ENCODE results near the gene SNAP91. TPM values are rescaled to one million over a fixed set of nuclear protein-coding genes. Genes with fewer than 3 reads are reported as not detected.

SNAP91 gene
- total and polyA plus RNA-seq, 9 of the 15 experiments (the other 6 are each of a cell fraction or from before 2014, with no cell fraction given): not detected

DNA sequence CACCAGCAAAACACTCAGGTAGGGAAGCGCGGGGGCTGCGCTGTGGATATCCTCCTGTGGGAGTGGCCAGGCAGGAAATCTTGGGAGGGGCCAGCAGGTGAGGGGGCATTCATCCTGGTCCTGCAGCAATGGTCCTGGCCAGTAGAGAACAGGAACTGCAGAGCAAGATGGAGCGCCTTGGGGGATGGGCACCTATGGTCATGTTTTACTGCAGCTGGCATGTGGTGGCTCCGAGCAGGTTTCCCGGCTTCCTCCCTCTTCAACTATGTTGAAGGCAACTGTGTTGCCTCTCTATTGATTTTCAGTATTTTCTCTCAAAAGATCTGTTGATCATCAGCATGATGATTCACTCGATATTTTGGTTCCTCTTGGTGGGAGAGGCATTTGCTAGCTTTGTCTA, 70.9 kb downstream of the SNAP91 start (continued):
- TF ChIP-seq MCM2 (IDR thresholded peaks at IDR 0.05; ENCODE audit: low read depth): no peak
- TF ChIP-seq ZC3H11A (IDR thresholded peaks at IDR 0.05; ENCODE audit: low read depth, low read length): no peak
- TF ChIP-seq, protein P1, sequence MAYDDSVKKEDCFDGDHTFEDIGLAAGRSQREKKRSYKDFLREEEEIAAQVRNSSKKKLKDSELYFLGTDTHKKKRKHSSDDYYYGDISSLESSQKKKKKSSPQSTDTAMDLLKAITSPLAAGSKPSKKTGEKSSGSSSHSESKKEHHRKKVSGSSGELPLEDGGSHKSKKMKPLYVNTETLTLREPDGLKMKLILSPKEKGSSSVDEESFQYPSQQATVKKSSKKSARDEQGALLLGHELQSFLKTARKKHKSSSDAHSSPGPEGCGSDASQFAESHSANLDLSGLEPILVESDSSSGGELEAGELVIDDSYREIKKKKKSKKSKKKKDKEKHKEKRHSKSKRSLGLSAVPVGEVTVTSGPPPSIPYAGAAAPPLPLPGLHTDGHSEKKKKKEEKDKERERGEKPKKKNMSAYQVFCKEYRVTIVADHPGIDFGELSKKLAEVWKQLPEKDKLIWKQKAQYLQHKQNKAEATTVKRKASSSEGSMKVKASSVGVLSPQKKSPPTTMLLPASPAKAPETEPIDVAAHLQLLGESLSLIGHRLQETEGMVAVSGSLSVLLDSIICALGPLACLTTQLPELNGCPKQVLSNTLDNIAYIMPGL (CRISPR knock-in tag; IDR thresholded peaks at IDR 0.05): no peak

DNA sequence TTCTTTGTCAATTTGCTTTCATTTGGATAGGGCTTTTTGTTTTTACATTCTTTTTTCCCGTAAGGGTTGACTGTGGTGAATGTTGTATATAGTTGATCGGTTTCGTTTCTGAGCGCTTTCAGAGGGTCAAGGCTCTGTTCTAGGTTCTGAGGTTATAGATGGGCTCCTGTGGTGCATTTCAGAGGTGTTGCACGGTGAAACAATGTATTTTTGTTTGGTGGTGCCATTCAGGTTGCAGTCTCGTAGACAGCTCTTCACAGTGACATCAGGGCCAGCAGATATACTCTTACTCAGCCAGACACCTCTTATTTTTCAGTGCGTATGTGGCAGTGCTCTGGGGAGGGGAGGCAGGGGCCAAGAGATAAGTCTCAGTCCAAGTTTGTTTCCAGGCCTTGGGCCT, 72.1 kb downstream of the SNAP91 start:
- ATAC-seq: no peak
- Histone ChIP-seq H3K9me1 (ENCODE audit: control insufficient read depth, insufficient read depth, low read length) (no peaks in the 10 kb centered on the region), H3K79me2 (ENCODE audit: control insufficient read depth, insufficient read depth, low read length) (no peaks in the 10 kb centered on the region), H3K27me3 (ENCODE audit: control insufficient read depth in 2 of 2, insufficient read depth in 2 of 2, low read length in 2 of 2) (no peaks in the 10 kb centered on the region), H4K20me1 (replicated peaks; ENCODE audit: control insufficient read depth, insufficient read depth, low read length) (no peaks in the 10 kb centered on the region), H3K4me1 (replicated peaks in 1 of 2; ENCODE audit: control insufficient read depth in 2 of 2, insufficient read depth in 2 of 2, low read length in 2 of 2) (no peaks in the 10 kb centered on the region), H3K9me3 (replicated peaks; ENCODE audit: control insufficient read depth, insufficient read depth, low read depth, low read length) (no peaks in the 10 kb centered on the region), H3K27ac (ENCODE audit: extremely low read depth, low read depth, low read length) (no peak overlapping the region), H3K9ac (ENCODE audit: insufficient read depth in 1 of 2, low read depth in 2 of 2, low read length in 2 of 2) (no peak overlapping the region), H3K4me3 (no peak overlapping the region), H3K36me3 (ENCODE audit: control insufficient read depth, insufficient read depth, low read length) (no peaks in the 10 kb centered on the region), H3K4me2 (ENCODE audit: insufficient read depth, low read length) (no peak overlapping the region), H2AFZ (ENCODE audit: low read depth, low read length) (no peak overlapping the region)
- BruUV-seq (replicated peaks): no TSS peak
- intact Hi-C loops (cut with micrococcal nuclease) (no loop called here), in situ Hi-C loops (cut with MboI) (no loop called here)
- WGBS (ENCODE audit: insufficient coverage, low coverage, missing lambda C conversion rate): 3% methylated on average over 7 of the region's 7 CpGs
- DNase-seq (ENCODE audit: extremely low read depth in 1 of 4, low spot score in 3 of 4): no peak
- ChIA-PET POLR2A (no interaction called here), CTCF (ENCODE audit: low intra/inter-chr PET ratio) (interaction anchor here (0.6 kb wide), 1 partner anchor 22 kb away, joined by 3 read pairs; no protein-coding TSS in a partner anchor)
- TF ChIP-seq ZC3H4 (CRISPR knock-in tag; IDR thresholded peaks at IDR 0.05; ENCODE audit: borderline replicate concordance): no peak
- no peak for TF ChIP-seq HMGN3 (IDR thresholded peaks at IDR 0.05; ENCODE audit: borderline replicate concordance, extremely low read depth, insufficient read length, low read depth, low read length)
- no peak for TF ChIP-seq SMAD3 (CRISPR knock-in tag; conservative IDR thresholded peaks at IDR 0.05)
- no peak for TF ChIP-seq BCOR (IDR thresholded peaks at IDR 0.05)
- TF ChIP-seq DNMT1 (IDR thresholded peaks at IDR 0.05): no peak
- TF ChIP-seq, protein P2, sequence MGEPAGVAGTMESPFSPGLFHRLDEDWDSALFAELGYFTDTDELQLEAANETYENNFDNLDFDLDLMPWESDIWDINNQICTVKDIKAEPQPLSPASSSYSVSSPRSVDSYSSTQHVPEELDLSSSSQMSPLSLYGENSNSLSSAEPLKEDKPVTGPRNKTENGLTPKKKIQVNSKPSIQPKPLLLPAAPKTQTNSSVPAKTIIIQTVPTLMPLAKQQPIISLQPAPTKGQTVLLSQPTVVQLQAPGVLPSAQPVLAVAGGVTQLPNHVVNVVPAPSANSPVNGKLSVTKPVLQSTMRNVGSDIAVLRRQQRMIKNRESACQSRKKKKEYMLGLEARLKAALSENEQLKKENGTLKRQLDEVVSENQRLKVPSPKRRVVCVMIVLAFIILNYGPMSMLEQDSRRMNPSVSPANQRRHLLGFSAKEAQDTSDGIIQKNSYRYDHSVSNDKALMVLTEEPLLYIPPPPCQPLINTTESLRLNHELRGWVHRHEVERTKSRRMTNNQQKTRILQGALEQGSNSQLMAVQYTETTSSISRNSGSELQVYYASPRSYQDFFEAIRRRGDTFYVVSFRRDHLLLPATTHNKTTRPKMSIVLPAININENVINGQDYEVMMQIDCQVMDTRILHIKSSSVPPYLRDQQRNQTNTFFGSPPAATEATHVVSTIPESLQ (CRISPR knock-in tag; IDR thresholded peaks at IDR 0.05): no peak
- TF ChIP-seq, protein P3, sequence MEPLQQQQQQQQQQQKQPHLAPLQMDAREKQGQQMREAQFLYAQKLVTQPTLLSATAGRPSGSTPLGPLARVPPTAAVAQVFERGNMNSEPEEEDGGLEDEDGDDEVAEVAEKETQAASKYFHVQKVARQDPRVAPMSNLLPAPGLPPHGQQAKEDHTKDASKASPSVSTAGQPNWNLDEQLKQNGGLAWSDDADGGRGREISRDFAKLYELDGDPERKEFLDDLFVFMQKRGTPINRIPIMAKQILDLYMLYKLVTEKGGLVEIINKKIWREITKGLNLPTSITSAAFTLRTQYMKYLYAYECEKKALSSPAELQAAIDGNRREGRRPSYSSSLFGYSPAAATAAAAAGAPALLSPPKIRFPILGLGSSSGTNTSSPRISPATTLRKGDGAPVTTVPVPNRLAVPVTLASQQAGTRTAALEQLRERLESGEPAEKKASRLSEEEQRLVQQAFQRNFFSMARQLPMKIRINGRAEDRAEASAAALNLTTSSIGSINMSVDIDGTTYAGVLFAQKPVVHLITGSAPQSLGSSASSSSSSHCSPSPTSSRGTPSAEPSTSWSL (CRISPR knock-in tag; IDR thresholded peaks at IDR 0.05; ENCODE audit: borderline replicate concordance): no peak
- TF ChIP-seq ZNF212 (CRISPR knock-in tag; IDR thresholded peaks at IDR 0.05): no peak
- no peak for TF ChIP-seq ZBED1 (IDR thresholded peaks at IDR 0.05)
- FAIRE-seq: no peak

All from K562 (cell line).